Nucleus accumbens (tissue), 56 donors: ENCODE data around the gene RFC4.
"Not testable (repeated sequence)": the region's sequence is repeated elsewhere in the genome, so short reads cannot be mapped to it uniquely, and the experiment has no call there.

Source experiments
- DNase-seq, 56 donors: peaks; one replicate each; lab custom pipeline; 2025; lab: John Stamatoyannopoulos, UW

RFC4 gene, protein sequence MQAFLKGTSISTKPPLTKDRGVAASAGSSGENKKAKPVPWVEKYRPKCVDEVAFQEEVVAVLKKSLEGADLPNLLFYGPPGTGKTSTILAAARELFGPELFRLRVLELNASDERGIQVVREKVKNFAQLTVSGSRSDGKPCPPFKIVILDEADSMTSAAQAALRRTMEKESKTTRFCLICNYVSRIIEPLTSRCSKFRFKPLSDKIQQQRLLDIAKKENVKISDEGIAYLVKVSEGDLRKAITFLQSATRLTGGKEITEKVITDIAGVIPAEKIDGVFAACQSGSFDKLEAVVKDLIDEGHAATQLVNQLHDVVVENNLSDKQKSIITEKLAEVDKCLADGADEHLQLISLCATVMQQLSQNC

DNA sequence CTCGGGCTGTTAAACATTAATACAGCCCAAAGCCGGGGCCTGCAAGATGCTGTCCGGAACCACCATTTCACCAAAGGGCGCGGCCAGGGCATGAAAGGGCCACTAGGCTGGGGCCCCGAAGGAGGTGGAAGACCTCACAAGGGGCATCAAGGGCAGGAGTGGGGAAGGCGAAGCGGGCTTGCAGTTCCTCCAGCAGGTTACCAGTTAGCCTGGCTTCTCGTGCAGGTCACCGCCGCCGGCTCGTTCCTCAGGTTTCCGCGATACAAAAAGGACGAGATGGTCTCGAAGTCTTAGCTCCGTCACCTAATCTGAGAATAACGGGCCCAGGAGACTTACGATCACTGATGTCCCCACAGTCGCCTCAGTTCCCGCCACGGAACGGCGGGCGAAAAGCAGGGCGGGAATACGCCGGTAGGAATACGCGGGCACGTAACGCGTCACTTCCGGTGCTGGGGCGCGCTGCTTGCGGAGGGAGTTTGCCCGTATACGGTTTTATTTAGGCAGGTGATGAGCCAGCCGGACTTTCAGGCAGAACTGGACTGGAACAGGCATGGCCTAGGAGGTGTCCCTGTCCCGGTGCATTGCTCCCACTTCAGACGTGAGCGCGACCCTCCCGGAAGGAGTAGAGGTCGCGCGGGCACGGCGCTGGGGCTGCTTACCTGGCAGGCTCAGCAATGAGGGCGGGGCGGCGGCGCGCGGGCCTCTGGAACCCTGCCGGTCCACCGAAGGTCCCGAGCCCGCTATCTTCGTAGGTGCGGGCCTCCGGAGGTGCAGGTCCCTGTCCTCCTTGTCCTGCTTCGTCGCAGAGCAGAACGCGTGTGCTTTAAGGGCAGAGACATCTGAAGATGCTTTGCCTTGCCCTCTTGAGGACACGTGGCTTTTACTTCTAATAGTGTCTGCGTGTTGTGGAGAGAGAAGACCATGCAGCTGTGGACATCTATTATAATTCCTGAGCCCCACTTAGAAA lies at the start of gene RFC4:
RFC4 (minus strand) TSS at position 394 of the 967 bp plus-strand sequence. CDS start 1,769 bp downstream, outside the sequence.
- peak; percentile 14 to 91 (median 76) for DNase-seq

DNA sequence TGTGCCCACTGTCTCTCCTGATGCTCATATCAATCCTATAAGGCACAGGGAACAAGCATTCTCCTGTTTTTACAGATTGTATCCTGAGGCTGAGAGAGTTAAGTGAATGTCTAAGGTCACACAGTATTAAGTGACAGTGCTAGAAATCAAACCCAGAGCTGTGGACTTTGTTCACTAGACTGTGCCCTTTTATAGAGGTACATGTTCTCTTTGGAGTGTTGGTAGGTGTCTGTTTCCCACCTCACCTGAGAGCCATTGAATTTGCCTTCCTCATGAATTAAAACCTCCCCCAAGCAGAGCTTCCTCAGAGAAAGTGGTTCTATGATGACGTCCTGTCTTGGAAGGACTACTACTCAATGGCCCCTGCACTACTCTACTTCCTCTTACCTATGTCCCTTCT lies 48.7 kb upstream of the RFC4 start:
- DNase-seq: no peak

DNA sequence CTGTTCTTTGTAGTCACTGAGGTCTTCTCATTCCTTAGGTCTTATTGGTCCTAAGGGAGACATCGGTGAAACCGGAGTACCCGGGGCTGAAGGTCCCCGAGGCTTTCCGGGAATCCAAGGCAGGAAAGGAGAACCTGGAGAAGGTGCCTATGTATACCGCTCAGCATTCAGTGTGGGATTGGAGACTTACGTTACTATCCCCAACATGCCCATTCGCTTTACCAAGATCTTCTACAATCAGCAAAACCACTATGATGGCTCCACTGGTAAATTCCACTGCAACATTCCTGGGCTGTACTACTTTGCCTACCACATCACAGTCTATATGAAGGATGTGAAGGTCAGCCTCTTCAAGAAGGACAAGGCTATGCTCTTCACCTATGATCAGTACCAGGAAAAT lies 47.9 kb upstream of the RFC4 start:
- no peak for DNase-seq

DNA sequence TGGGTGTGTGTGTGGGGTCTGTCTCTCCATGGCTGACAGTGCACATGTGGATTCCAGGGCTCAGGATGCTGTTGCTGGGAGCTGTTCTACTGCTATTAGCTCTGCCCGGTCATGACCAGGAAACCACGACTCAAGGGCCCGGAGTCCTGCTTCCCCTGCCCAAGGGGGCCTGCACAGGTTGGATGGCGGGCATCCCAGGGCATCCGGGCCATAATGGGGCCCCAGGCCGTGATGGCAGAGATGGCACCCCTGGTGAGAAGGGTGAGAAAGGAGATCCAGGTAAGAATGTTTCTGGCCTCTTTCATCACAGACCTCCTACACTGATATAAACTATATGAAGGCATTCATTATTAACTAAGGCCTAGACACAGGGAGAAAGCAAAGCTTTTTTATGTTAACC lies 46.7 kb upstream of the RFC4 start:
- no peak for DNase-seq

DNA sequence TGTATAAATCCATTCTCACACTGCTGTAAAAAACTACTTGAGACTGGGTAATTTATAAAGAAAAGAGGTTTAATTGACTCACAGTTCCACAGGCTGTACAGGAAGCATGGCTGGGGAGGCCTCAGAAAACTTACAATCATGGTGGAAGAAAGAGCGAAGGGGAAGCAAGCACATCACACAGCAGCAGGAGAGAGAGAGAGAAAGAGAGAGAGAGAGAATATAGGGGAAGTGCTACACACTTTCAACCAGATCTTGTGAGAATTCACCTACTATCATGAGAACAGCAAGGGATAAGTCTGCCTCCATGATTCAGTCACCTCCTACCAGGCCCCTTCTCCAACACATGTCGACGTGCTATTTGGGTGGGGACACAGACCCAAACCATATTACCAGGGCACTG lies 45.6 kb upstream of the RFC4 start:
- not testable (repeated sequence) for DNase-seq

DNA sequence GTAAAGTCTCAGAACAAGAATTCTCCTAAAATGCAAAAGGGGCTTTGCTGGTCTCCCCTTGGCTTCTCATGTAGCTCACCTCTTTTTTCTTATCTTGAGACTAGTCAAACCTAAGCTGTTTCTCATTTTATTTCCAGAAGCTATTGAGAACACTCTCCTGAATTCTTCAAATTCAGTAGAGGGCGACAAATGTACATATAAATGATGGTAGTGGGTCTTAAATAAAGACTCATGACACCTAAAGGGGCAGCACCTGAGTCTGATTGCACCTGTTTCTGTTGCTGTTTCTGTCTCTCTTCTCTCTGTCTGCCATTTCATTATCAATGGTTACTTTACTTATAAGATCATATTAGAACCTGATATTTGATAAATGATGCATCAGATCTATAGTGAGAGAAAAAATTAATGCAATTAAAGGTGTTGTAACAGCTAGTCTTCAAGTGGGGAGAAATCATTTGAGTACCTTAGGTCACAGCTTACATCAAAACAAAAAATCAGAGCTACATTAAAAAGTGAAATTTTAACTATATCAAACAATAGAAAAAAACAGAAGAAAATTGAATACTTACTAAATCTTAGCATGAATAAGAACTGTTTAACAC lies 43.2 kb upstream of the RFC4 start:
- DNase-seq: no peak

DNA sequence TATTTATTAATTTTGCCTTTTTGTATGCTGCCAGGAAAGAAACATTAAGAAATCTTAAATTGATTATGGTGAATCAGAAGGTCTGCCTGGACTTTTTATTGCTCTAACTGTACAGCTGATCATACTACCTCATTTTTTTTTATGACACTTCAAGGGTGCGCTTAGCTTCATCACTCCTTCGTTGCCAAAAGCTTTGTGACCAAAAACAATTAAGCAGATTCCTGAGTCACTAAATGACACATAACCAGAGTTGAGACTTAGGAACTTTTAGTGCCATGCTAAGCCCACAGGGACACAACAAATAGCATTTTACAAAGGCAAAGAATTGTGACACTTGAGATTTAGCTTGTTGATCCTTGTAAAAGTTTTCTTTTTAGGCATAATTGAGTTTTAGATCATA lies 41.2 kb upstream of the RFC4 start:
- no peak for DNase-seq

DNA sequence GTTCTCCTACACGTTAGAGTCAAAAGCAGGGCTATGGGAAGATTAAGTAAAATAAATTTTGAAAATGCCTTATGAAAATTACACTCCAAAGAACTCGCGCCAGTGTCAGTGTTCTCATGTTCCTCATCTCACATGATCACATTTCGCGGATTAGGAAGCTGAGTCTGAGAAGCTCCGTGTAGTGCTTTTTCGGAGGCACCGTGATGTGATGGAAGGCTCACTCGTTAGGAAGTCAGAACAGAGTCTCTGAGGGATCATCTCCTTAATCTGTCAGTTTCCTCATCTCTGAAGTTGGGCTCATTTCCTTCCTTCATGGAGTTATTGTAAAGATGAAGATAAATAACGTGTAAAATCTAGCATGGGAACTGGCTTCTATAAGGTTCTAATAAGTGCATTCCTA lies 39.5 kb upstream of the RFC4 start:
- DNase-seq: no peak

DNA sequence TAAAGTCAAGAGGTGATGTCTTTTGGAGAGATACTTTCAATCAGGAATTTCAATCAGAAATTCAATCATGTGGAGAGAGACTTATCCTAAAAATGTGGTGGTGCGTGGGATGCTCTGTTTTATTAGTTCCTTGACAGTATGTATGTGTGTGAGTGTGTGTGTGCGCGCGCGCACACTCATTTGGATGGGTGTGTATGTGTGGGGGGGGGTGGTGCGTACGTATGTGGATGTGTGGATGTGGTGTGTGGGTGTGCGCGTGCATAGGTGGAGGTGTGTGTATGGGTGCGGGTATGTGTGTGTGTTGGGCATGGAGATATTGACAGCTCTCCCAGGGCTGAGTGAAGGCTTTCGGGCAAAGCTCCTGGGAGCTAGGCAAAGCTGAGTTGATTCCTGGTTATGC lies 38.6 kb upstream of the RFC4 start:
- no peak for DNase-seq

DNA sequence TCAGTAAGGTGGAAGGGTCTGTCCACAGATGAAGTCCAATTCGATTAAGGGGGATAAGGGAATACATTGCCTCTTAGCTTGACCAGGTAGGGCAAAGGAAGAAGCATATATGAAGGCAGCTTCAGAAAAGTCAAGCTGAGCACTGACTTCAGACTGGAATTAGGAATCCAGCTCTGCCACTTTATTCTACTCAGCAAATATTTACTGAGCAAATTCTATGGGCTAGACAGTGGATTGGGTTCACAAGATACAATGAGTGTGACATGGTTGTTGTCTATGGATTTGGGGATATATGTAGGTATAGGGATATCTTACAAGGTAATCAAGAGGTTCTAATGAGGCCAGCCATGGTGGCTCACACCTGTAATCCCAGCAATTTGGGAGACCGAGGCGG lies 36.8 kb upstream of the RFC4 start:
- DNase-seq: no peak

DNA sequence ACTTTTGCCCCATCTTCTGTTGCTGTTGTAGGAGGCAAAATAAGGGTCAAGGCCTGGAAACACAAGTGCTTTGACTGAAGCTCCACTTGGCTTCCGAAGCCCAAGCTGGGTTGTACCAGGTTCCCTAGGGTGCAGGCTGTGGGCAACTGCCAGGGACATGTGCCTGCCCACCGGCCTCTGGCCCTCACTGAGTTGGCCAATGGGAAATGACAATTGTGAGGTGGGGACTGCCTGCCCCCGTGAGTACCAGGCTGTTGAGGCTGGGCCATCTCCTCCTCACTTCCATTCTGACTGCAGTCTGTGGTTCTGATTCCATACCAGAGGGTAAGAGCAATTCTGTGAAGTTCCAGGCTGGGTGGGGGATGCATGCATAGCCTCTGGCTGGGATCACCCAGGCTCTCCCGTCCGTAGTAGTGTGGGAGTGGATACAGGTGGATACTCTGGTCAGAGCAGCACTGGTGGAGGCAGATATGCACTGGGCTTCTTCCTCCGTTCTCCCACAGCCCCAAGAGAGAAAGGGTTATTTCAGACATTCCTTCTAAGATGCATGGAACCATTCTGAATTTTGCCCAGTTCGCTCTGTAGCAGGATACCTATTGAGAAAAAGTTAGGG lies 36.2 kb upstream of the RFC4 start, which contains the start of gene ADIPOQ:
ADIPOQ (plus strand) TSS at position 285 of the 613 bp plus-strand sequence. CDS start 10,349 bp downstream, outside the sequence.
- DNase-seq: no peak

DNA sequence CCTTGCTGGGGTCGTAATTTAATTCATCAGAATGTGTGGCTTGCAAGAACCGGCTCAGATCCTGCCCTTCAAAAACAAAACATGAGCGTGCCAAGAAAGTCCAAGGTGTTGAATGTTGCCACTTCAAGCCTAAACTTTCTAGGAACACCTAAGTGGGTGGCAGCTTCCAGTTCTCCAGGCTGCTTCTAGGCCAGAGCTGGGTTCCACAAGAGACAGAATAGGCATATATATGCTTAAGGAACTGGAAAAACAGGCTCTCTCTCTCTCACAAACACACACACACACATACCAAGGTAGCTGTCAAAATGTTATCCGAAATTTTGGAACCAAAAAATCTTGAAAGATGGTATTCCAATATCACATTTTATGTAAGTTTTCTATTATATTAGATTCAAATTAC lies 35.3 kb upstream of the RFC4 start:
- no peak for DNase-seq

DNA sequence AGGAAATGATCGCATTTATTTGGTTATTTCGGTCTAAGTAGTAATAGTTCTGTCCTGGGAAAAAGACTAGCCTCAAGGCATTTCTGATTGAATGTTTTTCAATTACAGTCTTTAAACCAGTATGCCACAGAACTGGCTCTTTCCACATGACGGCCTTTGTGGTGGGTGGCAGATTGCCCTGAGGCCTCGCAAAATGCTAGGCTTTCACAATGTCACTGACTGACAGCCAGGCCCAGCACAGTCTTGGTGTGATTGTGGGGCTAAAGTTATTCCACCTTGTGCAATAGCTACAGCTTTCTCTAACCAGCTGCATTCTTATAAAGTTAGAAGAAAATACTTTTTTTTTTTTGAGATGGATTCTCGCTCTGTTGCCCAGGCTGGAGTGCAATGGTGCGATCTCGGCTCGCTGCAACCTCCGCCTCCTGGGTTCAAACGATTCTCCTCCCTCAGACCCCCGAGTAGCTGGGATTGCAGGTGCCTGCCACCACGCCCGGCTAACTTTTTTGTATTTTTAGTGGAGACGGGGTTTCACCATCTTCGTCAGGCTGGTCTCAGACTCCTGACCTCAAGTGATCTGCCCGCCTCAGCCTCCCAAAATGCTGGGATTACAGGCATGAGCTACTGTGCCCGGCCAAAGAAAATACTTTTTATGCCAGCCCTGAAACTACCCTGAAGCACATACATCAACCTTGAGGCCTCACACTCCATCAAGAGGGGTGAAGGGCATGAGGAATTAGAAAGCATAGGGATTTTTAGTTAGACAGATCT lies 33.8 kb upstream of the RFC4 start:
- DNase-seq: peak in 8 of 56 donors; percentile 1 to 22 (median 5)

DNA sequence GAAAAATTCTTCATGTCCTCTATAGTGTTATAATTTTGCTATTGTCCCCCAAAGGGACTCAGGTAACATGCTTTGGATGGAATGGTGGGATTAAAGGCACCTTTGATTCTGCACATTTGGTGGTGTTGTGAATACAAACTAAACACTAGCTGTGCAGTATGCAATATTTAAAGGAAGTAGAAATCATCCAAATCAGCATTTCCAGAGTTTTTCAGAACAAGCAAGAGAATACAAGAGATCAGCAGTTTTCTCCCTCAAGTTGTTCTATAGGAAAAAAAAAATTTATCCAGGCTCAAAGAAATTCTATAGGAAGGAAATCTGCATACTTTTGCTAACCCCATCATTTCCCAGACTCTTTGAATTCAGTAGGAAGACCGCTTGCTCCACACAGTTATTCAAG lies 26.0 kb upstream of the RFC4 start:
- no peak for DNase-seq

DNA sequence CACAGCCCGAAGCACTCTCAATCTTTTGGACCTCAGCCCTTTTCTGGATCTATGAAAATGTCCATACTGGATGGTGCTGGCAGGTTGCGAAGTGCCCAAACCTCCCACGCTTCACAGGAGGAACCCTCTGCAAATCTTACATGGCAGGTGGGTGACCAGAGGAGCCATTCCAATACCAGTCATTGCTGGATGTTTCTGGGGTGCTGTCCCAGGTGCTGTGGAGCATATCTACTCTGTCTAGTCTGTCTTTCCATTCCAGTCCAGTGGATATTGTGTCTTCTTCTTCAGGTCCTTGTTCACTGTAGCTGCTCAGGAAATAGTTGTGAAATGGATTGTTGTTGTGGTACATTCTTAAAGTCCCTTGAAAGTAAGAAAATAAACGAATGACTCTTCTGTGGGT lies 25.5 kb upstream of the RFC4 start:
- no peak for DNase-seq

DNA sequence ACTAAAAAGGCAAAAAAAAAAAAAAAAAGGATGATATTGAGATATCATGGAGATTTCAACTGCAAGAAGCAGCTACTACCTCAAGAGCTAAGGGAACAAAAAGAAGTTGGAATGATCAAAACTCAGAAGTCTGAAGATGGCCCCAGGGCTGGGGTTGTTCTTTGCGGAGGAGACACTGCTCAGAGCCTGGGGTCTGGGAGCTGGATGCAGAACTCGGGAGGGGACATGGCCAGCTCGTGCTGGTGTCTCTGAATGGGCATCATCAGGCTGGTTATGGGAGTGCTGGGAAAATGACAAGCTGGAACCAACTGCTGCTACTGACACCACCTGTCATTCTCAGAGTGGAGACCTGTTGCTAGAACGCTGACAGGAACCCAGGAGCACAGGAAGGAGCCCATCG lies 22.1 kb upstream of the RFC4 start:
- no peak for DNase-seq

DNA sequence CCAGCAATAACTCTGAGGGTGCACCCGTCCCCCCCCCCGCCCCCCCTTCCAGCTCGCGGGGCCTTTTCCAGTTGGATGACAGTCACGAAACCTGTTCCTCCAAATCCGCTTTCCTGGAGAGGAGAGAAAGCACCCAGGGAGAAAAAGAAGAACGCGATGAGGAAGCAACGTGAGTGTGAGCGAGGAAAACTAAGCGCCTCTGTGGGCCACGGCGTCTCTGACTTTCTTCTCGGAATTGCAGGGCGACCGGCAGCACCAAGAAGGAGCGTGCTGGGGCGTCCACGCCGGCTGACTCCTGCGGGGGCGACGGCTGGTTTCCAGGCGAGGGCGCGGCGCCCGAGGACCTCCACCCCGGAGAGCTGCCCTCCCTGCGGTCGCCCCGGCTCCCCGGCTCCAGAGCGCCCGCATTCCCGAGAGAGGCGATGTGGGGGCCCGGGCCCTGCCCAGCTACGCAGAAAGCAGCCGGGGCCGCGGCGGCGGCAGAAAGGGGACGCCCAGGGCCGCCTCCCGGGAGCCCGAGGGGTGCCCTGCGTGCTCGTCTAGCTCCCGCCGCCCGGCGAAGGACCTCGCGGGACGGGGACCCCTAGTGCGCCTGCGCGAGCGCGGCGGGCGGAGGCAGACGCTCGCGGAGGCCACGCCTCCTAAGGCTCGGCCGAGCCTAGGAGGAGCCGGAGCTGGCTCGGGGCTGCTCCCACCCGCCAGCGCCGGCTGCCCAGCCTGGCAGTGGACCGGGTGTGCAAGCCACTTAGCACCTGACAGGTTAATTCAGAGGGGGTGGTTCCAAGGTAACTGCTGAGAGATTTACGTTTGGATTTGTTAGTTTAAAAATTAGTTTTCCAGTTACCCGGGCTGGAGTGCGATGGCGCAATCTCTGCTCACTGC lies 20.9 kb upstream of the RFC4 start:
- peak in 53 of 56 donors; percentile 20 to 84 (median 64) for DNase-seq

DNA sequence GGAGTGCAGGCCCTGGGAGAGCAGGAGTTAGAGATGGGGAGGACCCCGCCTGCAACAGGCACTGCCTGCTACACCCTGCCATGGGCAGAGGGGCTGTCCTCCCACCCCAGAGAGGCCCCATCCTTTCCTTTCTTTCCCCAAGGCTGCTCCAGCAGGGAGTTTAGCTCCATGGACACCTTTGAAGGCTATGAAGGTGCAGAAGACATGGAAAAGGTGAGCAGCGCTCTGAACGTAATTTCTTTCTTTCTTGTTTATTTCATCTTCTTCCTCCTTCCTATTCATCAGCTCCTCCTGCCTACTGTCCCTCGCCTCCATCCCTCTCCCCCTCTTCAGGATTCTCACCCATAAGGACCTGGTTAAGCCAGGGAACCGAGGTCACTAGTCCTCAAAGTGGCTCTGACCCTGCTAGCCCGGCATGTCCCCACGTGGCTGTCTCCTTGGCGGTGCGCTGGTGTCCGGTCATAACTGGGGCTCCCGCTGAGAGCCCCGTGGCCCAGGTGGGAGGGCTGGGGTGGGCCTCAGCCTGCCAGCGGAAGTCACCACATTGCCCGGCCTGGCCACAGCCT lies 20.2 kb upstream of the RFC4 start:
- peak in 3 of 56 donors; percentile 23 to 45 (median 31) for DNase-seq
